A549 (cell line): ENCODE measurements around the gene ARVCF.

Experiments used
- CEBPB ChIP-seq, 2 experiments: fragments of >200 bp in 1 of 2; sonication (Bioruptor Twin) in 1 of 2; formaldehyde crosslinking in 1 of 2; IDR thresholded peaks; 2 replicates each; pipeline ENCODE4 v1.6.1; 2012 to 2016
- EP300 ChIP-seq, 2 experiments: fragments of >200 bp; sonication (Bioruptor Twin); formaldehyde crosslinking; IDR thresholded peaks; 2 replicates in 1 of 2; 3 replicates in 1 of 2; pipeline ENCODE4 v1.6.1; 2016 to 2017
- HMGXB4 ChIP-seq: fragments of 250-450 bp; sonication (Bioruptor Pico); IDR thresholded peaks from 2 replicates; pipeline ENCODE4 v1.5.0; 2021; ENCODE audit warnings: mild to moderate bottlenecking, moderate library complexity, borderline replicate concordance
- MAX ChIP-seq: IDR thresholded peaks from 2 replicates; pipeline ENCODE4 v1.6.1; 2012
- POLR2A ChIP-seq: IDR thresholded peaks from 2 replicates; pipeline ENCODE4 v1.6.1; 2012; ENCODE audit warnings: mild to moderate bottlenecking, low read length
- RAD21 ChIP-seq, 2 experiments: fragments of >200 bp in 1 of 2; sonication (Bioruptor Twin) in 1 of 2; formaldehyde crosslinking in 1 of 2; IDR thresholded peaks in 1 of 2; conservative IDR thresholded peaks in 1 of 2; 2 replicates in 1 of 2; 3 replicates in 1 of 2; pipeline ENCODE4 v1.6.1; 2012 to 2018; ENCODE audit warnings: inconsistent platforms in 1 of 2
- RCOR1 ChIP-seq: fragments of 150-350 bp; IDR thresholded peaks from 2 replicates; pipeline ENCODE4 v1.6.1; 2014; ENCODE audit warnings: antibody characterized with exemption, low read length, low read depth
- ZNF302 ChIP-seq: fragments of 250-450 bp; sonication (Bioruptor Pico); IDR thresholded peaks from 2 replicates; pipeline ENCODE4 v1.9.0; 2021; ENCODE audit warnings: inconsistent platforms, mild to moderate bottlenecking, moderate library complexity
- TF ChIP-seq, protein P1 (sequence below): fragments of >200 bp; sonication (Bioruptor Twin); formaldehyde crosslinking; IDR thresholded peaks from 3 replicates; pipeline ENCODE4 v1.5.1; 2016

DNA sequence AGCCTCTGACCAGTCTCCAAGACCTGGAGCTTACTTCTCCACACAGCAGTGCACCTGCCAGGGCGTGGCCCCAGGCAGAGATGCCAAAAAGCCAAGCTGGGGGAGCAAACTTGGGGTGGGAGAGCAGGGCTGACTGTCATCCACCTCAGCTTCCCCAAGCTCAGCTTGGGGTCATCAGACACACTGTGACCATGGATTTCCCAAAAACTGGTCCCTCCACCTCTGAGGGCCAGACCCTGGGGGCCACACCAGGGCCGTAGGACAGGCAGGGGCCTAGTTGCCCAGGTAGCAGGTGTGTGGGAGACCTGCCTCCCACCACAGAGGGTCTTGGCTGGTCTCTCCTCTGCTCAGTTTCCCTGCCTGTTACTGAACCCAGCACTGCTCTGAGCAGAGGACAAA is 30.6 kb downstream of the ARVCF start:
- TF ChIP-seq, protein P1, sequence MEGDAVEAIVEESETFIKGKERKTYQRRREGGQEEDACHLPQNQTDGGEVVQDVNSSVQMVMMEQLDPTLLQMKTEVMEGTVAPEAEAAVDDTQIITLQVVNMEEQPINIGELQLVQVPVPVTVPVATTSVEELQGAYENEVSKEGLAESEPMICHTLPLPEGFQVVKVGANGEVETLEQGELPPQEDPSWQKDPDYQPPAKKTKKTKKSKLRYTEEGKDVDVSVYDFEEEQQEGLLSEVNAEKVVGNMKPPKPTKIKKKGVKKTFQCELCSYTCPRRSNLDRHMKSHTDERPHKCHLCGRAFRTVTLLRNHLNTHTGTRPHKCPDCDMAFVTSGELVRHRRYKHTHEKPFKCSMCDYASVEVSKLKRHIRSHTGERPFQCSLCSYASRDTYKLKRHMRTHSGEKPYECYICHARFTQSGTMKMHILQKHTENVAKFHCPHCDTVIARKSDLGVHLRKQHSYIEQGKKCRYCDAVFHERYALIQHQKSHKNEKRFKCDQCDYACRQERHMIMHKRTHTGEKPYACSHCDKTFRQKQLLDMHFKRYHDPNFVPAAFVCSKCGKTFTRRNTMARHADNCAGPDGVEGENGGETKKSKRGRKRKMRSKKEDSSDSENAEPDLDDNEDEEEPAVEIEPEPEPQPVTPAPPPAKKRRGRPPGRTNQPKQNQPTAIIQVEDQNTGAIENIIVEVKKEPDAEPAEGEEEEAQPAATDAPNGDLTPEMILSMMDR: no peak
- TF ChIP-seq MAX (no peak), RCOR1 (no peak), EP300 (IDR thresholded peaks at IDR 0.05) (no peak), HMGXB4 (CRISPR knock-in tag) (no peak), ZNF302 (no peak), POLR2A (no peak), RAD21 (conservative IDR thresholded peaks at IDR 0.05 in 1 of 2, IDR thresholded peaks at IDR 0.05 in 1 of 2) (no peak), CEBPB (IDR thresholded peaks at IDR 0.05) (no peak)
